A673 (cell line): Measurements from ENCODE around the gene ITM2B.

Experiments
- EZH2 ChIP-seq: fragments of 200-600 bp; sonication (generic); IDR thresholded peaks from 2 replicates; pipeline ENCODE4 v1.6.1; 2017; ENCODE audit warnings: borderline replicate concordance, low read depth, mild to moderate bottlenecking, mixed read lengths, antibody characterized with exemption, low read length; ENCODE audit not compliant: poor library complexity, severe bottlenecking
- TF ChIP-seq, protein P1 (sequence below): fragments of 300-800, 200-600 bp; sonication (generic); conservative IDR thresholded peaks from 2 replicates; pipeline ENCODE4 v1.5.1; 2017; ENCODE audit warnings: low read depth, mild to moderate bottlenecking, antibody characterized with exemption, low read length, moderate library complexity, mixed read lengths

DNA sequence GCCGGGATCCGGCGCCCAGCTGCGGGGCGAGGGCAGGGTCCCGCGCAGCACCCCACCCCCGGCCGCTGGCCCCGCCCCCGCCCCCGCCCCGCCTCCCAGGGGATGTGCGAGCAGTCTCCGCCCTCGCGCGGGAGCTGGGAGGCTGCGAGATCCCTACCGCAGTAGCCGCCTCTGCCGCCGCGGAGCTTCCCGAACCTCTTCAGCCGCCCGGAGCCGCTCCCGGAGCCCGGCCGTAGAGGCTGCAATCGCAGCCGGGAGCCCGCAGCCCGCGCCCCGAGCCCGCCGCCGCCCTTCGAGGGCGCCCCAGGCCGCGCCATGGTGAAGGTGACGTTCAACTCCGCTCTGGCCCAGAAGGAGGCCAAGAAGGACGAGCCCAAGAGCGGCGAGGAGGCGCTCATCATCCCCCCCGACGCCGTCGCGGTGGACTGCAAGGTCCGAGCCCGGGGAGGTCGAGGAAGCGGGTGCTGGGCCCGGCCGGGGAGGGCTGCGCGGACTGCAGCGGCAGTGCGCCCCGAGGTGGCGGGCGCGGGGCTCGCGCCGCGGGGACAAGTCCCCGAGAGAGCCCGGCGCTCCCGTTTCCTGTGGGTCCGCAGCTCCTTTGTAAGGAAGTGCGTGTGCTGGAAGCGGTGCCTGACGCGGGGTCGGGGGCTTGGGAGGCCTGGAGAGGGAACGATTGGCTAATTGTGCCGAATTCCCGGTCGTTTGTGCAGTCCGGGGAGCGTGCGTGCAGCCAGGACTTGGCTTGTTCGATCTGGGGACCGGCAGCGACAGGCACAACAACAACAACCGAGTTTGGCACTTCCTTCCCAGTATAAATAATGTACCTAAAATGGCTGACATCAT, at the start of gene ITM2B:
- TF ChIP-seq EZH2: no peak
- TF ChIP-seq, protein P1, sequence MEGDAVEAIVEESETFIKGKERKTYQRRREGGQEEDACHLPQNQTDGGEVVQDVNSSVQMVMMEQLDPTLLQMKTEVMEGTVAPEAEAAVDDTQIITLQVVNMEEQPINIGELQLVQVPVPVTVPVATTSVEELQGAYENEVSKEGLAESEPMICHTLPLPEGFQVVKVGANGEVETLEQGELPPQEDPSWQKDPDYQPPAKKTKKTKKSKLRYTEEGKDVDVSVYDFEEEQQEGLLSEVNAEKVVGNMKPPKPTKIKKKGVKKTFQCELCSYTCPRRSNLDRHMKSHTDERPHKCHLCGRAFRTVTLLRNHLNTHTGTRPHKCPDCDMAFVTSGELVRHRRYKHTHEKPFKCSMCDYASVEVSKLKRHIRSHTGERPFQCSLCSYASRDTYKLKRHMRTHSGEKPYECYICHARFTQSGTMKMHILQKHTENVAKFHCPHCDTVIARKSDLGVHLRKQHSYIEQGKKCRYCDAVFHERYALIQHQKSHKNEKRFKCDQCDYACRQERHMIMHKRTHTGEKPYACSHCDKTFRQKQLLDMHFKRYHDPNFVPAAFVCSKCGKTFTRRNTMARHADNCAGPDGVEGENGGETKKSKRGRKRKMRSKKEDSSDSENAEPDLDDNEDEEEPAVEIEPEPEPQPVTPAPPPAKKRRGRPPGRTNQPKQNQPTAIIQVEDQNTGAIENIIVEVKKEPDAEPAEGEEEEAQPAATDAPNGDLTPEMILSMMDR: peak; percentile 44; the same call in 1 of the 2 replicates
